ENCODE measurements around the gene GCM1.
A peak's percentile ranks its signal among the peaks of the same experiment; 100 is the strongest.

Gene GCM1

DNA sequence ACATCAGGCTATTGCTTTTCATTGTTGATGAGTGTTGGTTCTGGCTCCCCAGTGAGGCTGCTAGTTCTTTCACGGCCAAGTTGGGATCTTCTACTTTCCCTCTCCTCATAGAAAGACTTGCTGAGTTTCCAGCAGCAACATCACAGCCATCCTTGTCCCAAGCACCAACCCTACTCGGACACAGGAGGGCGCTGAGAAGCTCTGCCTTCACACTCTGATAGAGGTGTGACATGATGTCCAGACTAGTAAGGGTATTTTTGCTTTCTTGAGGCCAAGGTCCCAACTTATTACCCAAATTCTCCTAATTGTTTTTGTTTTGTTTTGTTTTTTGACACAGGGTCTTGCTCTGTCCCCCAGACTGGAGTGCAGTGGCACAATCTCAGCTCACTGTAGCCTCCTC is 3.0 kb upstream of the GCM1 start:
- DNase-seq, result no peak

DNA sequence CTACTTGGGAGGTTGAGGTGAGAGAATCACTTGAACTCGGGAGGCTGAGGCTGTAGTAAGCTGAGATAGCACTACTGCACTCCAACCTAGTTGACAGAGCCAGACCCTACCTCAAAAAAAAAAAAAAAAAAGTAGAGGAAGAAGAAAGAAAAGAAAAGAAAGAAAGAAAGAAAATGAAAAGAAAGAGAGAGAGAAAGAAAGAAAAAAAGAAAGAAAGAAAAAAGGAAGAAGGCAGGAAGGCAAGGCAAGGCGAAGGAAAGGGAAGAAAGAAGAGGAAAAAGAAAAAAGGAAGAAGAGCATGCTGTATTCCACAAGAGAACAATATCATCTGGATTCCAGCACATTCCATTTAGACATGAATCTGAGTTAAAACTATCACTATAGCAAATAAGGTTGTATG is 3.8 kb downstream of the GCM1 start:
- DNase-seq, result no peak

DNA sequence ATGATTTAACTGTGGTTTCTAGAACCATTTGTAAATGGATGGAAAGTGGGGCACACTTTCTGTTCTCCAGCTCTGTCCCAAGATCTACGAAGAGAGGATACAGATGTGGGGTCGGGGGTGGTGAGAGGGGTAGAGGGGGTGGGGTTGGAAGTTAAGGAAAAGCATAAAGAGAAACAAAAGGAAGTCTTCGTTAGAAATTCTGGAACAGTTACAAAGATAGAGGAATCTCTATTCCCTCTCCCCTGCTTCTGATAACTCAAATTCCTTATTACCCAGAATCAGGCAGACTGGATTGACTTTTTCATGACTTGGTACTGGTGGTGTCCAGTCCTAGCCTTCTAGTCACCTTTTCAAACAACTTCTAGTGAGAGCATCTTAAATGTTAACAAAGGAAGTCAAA is 4.9 kb downstream of the GCM1 start:
- no peak for DNase-seq

DNA sequence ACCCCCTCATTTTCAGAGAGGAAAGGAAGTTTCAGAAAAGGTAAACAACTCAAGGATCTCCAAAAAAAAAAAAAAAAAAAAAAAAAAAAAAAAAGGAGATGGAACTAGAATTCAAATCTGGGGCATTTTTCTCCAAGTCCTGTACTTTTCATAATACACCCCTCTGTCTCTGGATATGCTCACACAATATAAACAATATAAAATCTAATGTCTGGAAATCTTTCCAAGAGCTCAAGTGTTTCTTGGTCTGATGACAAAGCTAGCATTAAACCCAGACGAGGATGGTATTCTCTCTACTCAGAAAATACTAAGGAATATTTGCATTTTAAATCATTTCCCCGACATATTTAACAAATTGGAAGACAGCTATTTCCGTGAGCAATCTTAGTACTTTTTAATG is 5.8 kb downstream of the GCM1 start:
- no peak for DNase-seq

DNA sequence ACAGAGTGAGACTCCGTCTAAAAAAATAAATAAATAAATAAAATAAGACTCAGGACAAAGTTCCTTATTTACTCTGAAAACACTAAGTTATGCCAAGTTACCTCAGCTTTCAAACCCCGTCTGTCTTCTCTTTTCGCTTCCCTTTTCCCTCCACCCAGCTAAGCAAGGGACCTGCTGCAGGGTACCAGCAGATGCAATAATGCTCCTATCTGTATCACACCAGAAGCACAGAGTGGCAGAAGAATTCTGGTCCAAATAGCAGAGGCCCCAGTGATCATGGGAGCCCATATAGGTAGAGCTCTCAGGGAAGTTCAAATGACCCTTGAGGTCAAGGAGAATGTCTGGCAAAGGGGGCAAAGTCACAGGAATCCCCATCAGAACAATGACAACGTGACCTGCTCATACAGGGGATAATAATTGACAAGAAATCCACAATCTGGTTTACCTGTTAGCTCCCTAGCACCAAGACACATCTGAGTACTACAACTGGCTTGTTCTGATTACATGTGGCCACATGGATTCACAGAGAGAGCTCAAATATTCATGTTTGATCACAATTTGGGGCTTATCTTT is 8.7 kb downstream of the GCM1 start:
- DNase-seq, result no peak

DNA sequence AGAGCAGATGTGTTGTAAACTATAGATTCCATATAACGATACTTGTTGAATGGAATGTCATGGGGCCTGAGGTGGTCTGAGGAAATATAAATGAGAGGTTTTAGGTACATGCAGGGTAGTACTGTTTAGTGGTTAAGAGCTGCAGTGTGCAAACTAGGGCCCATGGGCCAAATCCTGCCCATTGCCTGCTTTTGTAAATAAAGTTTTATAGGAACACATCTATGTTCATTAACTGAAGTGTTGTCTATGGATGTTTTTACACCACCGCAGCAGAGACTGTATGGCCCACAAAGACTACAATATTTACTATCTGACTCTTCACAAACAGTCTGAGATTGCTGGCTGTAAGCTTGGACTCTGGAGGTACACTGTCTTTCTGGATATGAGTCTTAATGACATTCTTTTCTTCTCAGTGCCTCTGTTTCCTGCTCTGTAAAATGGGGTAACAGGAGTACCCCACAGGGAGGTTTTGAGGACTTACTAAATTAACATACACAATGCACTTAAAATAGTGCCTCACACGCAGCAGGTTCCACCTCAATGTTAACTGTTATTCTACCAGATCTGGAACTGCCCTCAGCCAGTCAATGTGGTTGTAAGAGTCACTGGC is 12.5 kb downstream of the GCM1 start:
- no peak for DNase-seq

DNA sequence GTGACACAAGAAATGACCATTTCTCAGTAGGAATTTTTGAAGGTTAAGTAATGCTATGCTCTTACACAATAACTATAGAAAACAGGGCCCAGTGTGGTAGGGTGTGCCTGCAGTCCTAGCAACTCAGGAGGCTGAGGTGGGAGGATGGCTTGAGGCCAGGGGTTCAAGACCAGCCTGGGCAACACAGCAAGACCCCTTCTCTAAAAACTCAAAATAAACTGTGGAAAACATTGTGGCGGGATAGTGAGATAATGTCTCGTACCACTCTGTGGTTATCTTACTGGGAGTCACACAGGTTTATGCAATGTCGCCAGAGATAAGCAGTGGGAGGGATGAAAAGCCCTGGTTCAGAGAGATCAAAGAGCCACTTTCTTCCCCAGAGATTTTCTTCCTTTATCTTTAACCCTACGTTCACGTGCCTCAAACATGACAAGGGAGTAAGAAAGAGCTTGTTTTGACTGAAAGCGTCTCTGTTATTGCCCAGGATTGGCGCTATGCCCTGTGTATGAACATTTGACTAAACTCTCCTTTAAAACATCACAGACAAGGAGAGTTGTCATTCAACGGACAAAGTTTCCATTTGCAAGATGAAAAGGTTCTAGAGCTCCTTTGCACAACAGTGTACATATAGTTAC is 13.9 kb downstream of the GCM1 start:
- no peak for DNase-seq

DNA sequence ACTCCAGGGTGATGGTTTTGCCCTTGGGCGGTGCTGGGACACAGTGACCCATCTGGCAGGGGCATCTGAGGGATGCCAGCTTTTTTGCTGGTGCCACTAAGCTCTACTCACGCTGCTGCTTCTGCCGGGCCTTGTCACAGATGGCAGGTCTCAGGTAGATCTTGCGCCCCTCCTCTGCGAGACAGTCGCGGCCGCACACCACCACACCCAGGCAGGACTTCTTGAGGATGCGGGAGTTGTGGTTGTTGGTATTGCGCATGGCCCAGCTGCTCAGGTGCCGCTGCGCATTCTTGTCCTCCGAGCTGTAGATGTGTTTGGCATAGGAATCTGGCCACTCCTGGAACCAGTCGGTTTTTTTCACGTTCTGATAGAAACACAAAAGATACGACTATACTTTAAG is 14.7 kb downstream of the GCM1 start:
- no peak for DNase-seq

DNA sequence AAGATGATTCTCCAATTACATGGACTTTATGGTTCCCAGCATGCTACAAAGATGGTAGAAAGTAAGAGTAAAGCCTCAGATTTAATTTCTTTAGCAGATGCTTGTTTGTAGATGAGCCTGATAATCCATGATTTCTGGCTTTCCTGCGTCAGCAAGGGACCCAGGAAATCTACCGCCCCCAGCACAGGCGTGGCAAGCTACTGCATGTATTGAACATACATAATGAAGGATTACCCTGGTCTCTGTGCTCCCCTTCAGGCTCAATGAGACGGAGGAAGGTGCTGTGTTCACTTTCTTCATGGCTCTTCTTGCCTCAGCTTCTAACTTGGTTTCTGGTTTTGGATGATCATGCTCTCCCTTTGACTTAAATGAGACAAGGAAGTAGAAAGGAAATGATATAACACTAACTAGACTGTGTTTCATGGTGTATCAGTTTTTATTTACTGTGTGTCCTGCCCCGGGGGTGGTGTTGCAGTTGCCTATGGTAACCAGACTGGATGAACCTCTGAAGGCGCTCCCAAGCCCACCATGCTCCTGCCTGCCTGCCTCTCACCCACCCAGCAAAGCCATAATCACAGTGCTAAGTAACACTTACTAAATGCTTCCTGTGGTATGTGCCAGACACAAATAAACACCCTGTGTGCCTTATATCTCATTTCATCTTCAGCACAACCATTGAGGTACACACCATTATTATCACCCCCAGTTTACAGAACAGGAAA is 17.9 kb downstream of the GCM1 start:
- no peak for DNase-seq

DNA sequence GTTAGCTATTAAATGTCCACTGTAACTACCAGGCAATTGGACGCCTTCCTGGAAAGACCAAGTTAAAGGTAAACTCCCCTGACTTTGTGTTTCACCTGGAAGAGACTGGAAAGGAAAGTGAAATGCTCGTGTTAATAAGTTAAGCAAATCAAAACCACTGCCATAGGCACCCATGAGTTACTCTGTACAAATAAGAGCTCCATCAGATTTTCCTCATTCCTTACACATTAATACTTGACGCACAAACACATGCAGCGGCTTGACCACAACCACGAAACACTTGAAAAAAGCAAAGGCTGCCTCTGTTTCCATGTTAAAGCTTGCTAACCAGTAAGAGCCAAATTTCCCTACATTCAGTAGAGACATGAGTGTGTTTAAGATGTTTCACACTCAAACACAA is 19.8 kb downstream of the GCM1 start:
- DNase-seq, result no peak

DNA sequence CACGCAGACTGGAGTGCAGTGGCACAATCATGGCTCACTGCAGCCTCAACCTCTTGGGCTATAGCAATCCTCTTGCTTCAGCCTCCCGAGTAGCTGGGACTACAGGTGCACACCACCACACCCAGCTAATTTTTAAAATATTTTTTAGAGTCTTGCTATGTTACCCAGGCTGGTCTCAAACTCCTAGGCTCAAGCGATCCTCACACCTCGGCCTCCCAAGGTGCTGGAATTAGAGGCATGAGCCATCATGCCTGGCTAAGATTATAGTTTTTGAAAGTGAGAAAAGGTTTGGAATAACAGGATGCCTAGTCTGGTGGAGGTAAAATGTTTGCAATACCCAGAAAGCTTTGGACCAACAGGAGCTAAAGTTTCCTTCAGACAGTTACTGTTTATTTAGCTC is 23.4 kb downstream of the GCM1 start:
- no peak for DNase-seq

DNA sequence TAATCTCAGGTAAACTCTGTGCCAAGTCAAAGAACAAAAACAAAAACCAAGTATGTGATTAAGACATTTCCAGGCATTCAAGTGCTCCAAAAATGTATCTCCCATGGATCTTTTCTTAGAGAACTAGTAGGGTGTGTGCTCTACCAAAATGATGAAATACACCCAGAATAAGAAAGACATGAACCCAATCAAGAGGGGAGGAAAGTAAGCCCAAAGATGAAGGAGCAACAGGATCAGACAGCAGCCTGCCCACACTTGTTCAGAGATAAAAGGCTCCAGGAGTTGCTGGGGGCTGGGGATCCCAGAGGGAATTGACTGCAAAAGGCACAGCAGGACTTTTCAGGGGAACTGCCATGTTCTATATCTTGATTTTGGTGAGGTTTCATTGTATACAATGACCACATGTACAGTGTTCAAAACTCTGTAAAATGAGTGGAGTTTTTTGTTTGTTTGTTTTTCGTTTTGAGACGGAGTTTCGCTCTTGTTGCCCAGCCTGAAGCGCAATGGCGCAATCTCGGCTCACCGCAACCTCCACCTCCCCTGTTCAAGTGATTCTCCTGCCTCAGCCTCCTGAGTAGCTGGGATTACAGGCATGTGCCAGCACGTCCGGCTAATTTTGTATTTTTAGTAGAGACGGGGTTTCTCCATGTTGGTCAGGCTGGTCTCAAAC is 24.4 kb downstream of the GCM1 start:
- DNase-seq, result no peak

DNA sequence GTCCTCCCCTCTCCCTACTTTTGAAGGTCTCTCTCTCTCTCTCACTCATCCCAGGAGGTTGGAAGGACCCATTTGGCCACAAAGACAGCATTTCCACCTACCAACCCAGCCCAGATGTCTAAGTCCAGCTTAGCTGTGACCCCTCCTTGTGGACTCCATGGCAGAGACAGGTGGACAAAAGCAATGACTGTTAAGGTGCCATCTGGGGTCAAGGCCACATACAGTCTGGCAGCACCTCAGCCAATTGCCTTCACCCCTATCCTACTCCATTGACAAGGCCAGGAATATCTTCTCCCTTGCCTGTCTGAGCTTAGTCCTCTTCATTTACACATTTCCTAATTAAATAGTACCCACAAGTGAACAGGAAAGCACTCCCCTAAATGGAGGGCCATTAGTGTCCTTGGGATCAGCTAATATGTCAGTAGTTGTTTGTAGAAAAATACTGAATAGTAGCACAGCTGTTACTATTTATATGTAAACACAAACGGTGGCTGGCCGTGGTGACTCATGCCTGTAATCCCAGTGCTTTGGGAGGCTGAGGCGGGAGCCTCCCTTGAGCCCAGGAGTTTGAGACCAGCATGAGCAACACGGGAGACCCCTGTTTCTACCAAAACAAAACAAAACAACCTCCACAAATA is 28.8 kb downstream of the GCM1 start:
- DNase-seq, result peak; percentile 8

DNA sequence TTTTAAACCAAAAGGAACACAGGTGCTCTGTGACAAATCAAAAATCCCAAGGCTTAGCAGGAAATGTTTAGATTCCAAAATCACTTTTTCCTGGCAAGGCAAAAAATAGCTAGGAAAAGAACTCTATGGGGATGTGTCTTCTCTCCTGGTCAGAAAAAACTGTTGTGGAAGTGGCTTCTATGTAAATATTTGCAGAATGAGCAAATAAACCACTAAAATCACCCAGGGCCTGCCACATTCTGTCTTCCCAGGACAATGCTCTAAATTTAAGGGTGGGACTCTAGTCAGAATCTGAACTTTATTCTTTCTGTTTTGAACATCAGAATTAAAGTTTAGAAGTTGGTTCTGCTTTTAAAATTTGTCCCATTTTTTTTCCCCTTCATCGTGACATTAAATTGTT is 29.3 kb downstream of the GCM1 start:
- DNase-seq, result no peak

DNA sequence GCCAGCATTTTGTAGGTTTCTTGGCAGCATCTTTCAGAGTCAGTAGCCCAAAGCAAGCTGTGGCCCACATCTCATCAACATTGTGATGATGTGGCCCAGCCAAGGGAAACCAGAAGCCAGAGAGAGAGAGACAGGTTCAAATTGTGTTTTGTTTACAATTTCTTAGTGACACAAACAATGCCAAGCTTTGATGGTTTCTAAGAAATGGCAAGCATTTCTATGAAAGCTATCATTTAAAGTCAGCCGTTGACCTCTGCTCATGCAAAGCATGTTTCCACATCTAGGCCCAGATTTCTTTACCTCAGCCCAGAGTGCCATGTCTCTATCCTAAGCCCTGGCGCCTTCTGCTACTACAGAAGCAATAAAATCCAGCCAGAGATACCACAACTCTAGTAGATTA is 32.9 kb downstream of the GCM1 start:
- DNase-seq, result no peak

DNA sequence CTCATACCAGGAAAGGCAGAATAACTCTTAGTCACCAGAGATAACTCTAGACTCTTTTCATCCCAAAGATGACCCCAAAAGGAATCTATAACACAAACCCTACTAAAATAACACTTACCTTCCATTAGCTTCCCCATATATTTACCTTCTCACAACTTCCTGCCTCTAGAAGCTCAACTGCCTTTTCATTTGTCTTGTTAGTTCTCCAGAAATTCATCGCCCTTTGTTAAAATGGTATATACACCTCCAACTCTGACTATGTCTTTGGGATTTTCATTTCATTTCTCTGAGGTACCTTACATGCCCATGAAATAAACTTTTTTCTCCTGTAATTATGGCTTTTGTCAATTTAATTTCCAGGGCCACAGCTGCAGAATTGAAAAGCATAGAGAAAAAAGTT is 33.5 kb downstream of the GCM1 start:
- DNase-seq, result no peak

DNA sequence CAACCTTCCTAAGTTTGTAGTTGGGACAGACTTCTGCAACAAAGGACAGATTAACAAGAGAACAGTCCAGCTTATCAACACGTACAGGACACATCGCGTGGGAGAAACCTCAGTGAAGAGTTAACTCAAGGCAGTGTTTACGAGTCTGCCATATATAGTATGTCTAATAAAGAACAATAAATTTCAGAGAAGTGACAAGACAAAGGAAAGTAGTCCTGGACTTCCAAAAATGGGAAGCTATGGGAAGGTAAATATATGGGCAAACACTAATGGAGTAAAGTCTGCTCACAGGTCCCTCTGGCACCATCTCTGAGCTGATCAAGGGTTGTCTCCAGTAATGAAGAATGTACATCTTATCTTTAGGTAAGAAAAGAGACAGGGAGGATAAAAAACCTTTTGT is 34.9 kb downstream of the GCM1 start:
- DNase-seq, result no peak

DNA sequence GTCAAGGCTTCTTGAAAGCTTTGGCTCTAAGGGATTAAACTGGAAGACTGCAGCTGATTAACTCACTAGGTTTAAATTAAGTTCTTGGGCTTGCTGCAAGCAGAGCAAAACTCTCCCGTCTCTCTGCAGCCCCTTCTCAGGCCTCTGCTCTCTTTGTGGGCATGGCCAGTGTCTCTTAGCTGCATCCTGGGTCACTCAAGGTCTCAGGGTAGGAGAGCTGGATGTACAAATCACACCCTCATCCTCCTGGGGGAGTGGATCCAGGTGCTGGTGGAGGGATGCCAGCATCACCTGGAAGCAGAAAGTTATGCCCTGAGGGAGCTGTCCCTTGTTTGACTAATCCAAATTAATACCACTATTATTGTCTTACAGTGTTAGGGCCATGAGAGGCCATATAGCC is 35.8 kb downstream of the GCM1 start:
- DNase-seq, result no peak

DNA sequence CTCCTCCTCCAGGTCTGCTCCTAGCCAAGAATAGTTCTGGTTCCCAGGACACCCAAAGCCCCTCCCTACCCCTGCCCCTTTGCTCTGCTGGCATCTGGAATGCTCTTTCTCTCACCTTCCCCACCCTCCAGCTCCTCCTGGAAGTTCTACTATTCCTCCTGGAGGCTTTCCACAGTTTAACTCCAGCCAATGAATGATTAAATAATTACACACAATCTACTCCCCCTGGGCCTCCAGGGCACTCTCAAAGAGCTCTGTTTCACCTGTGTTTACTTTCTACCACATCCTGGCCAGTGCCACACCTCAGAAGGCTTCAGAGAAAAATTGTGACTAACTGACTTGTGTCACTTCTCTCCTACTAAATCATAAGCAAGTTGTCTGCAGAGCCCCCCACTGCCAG is 36.2 kb downstream of the GCM1 start:
- DNase-seq, result no peak

DNA sequence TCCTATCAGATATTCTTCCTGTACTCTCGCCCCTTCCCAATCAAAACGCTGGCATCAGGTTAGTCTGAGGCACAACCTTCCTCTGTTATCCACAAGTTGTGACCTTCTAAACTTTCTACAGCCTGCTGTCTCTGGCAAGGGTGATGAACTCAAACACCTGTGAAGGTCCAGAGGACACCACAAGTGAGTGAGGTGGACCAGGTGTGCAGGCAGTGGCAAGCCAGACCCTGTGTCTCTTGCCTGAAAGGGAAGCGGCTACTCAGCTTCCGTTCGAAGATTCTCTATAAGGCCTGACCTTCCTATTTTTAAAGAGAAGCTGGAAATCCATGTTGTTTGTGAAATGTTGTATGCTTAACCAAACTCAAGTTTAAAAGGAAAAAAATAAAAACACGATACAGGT is 36.8 kb downstream of the GCM1 start:
- DNase-seq, result no peak

DNA sequence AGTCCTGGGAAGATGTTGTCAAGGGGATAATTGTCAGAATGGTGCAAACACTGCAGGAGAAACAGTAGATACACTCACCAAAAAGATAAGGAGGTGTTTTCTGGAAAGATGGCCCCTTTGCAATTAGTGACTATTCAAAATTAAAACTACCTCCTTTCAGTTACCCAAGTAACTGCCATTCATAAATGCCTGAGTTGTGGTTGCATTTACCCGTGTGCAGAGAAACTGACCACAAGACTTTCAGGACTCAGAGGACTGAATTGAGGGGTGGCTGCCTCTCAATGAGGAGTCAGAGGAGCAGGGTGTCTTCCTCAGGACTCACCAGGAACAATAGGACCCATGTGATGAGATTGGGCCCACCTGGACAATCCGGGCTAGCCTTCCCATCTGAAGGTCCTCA is 39.0 kb downstream of the GCM1 start:
- DNase-seq, result no peak

DNA sequence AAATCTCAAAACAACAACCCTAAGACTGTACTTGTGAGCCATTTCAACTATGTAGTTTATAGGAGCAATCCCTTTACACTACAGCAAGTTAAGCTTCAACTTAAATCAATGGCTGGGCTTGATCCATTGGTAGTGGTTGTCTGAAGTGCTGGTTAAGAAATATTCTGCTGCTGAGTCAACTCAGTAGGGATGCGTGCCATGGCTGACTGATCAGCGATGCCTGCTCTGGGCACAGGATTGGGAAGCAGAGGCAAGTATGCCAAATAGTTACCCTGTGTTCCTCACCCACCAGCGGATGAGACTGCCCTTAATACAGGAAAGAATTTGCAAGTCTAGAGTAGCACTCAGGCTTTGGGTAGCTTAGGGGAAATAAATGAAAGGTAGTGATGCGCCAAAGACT is 41.5 kb downstream of the GCM1 start:
- no peak for DNase-seq

DNA sequence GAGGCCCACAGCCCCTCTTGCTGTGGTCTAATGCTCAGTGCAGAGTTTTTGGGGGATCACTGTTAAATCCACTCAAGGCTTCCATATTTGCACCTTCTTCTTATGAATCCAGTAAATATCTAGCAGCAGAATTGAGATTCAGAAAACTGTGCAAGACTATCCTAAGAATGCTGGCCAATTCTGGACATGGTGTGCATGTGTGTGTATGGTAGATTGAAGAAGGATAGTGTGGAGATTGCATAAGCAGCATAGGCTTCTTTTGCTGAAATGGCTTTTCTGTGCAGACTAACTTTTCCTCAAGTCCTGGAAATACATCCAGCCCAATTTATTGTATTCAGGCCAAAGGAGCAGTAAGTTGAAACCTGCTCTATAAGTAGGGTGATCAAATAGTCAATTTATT is 43.7 kb downstream of the GCM1 start:
- no peak for DNase-seq
